HG03139 (cell line): ENCODE results near the gene FHL2.

Experiments used
- ATAC-seq: cut with Tn5 transposase; IDR thresholded peaks from one replicate; pipeline ENCODE4 v1.9.1; 2021; ENCODE audit not compliant: unreplicated experiment

Gene FHL2

GRCh38 chr2:105422801-105423200 lies 23.9 kb upstream of the FHL2 start:
- ATAC-seq = no peak

DNA sequence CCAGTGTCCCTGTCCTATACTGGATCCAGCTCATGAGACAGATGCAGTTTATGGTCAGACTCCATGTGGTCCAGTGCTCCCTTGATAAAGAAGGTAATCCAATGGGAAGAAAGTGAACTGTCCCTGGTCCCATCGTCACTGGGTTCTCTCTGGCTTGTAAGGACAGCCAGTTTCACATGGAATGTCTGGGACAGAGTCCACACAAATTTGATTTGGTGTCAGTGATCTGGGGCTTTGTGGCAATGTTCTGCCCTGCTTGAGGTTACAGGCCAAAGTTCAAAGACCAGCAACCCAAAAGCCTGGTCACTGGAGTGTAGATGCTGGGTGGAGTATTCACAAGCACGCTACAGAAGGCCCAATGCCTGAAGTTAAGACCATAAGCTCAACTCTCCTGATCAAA lies 22.2 kb upstream of the FHL2 start:
- ATAC-seq = no peak

- no peak for ATAC-seq
These were observed 19.7 kb upstream of the FHL2 start for GRCh38 chr2:105418522-105418921.

DNA sequence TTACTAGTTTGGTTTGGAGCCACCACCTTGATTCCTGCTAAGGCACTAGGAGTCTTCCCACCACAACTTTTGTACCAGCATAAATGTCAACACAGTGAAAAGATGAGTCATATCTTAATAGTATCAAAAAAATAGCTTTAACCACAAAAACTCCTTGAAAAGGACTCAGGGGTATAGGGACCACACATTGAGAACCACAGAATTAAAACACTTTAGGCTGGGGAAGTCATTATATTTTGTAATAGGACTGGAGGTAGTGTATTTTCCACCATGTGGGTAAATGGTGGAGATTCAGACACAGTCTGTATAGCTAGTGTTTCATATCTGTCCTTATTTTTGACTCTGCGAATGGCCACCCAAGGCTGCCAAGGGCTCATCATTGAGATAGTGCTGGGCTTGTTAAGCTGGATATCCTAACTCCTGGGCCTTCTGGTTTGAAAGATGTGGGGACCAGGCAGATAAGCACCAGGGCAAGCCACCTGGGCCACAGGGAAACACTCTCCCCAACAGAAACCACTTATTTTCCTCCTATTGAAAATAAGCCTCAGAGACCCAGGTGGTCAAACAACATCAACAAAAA lies 19.1 kb upstream of the FHL2 start:
- no peak for ATAC-seq

GRCh38 chr2:105416156-105416555 lies 17.3 kb upstream of the FHL2 start:
- no peak for ATAC-seq

DNA sequence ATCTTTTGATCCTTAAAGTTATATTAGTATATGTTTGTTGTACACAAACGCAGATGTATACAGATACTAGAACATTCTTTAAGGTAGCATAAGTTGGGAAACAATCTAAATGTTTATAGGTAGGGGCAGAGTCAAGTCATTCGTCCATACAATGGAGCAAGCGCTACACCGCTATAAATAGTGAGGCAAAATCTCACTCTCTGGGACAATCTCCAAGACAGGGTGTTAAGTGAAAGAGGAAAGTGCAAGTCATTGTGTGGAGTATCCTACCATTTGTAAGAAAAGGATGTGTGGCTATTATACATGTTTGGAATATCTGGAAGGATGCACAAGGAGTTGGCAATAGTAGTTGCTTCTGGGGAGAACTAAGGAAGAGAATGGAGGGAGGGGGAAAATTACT lies 16.2 kb upstream of the FHL2 start:
- ATAC-seq = no peak

DNA sequence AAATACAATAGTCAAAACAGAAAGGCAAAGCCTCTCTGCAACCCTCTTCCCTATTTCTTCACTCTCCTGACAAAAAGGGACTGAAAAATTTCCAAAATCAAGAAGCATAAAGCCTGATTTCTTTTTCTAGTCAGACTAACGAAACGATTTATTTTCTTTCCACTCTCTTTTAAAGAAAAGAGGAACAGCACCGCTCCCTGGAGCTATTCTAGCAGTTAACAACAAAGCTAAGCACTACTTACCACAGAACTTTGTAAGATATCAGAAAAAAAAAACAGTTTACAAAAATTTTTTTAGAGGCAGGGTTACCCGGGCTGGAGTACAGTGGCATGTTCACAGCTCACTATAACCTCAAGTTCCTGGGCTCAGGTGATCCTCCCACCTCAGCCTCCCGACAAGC lies 14.4 kb upstream of the FHL2 start:
- no peak for ATAC-seq

DNA sequence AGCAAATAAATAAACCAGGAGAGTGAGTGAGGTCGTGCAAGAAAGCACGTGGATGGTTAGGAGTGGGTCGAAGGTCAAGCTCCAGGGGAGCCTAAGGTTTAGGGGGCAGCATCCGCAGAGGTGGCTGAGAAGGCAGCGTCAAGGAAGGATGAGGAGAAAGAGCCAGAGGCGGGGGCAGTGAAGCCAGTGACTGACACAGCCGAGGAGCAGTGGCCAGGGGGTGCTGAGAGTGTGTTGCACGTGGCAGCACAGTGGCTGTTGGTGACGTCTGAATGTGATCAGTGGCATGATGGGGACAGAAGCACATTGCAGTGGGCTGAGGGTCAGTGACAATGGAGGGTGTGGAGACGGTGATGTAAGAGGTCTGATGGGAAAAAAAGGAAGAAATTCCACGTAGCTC lies 13.7 kb upstream of the FHL2 start:
- no peak for ATAC-seq

DNA sequence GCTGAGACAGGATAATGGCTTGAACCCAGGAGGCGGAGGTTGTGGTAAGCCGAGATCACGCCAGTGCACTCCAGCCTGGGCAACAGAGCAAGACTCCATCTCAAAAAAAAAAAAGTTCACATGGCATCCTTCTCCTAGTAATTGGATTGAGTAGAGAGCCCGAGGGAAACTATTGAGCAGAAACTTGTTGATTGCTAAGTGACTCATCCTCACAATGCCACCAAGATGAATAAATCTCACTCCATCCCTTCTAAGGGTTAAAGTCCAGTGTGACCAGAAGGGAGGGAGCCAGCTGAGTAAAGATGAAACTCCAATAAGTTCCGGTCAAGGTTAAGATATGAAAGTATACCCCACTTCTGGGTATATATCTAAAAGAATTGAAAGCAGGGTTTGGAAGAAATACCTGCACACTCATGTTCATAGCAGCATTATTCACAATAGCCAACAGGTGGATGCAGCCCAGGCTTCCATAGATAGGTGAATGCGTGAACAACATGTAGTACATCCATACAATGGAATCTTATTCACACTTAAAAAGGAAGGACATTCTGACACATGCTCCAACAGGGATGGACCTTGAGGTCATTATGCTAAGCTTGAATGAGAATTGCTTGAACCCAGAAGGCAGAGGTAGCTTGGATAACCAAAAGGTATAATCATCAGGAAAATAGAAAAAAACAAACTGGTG lies 13.0 kb upstream of the FHL2 start:
- no peak for ATAC-seq

DNA sequence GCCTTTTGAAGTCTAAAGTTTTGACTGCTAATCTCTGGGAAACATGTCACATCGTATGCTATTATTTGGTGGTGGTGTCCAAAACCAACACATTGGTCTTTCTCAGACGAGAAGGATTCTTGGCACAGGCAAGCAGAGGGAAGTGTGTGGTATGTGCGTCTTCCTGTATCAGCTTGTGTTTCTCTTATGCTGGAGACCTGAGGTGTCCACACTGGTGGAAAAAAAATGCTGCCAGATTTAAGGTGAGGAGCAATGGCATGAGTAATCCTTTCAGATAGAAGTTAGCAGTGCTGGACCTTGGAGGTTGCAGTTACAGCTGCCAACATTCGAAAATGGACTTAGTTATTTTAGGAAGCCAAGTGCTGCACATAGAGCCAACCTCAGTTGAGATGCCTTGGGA lies 11.7 kb upstream of the FHL2 start:
- no peak for ATAC-seq

DNA sequence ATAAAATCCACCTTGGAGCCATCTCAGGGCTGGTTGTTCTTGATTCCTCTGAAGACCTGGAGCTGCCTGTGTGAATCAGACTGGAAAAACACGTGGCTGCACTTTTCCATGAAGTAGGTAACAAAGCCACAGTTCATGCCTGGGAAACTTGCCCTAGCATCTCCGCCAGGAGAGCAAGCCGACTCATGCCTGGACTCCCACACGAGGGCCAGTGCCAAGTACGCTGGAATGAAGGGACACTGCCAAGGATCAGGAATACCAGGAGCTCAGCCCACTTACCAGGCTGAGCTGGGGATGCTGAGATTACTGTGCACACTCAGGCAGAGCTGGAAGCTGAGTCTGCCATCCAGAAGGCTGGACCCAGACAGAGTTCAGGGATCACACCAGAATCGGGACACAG lies 10.9 kb upstream of the FHL2 start:
- ATAC-seq = no peak

GRCh38 chr2:105407946-105408743 lies 9.3 kb upstream of the FHL2 start:
- ATAC-seq = no peak

DNA sequence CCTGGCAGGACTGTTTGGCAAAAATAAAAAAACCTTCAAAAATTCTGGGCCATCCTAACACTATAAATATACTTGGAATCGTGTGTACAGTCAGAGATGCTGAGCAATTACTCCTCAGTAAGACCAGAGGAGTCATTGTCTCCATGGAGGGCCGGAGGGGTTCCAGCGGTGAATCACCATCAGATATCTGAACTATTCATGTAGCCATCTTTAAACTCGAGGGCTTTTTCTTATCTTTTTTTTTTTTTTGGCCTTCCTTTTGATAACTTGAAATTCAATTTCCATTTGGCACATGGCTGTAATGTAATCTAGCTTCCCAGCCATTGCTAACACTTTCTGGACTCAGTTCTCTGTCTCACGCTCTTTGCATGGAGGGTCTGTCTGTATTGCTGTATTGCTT lies 7.4 kb upstream of the FHL2 start:
- ATAC-seq = no peak

DNA sequence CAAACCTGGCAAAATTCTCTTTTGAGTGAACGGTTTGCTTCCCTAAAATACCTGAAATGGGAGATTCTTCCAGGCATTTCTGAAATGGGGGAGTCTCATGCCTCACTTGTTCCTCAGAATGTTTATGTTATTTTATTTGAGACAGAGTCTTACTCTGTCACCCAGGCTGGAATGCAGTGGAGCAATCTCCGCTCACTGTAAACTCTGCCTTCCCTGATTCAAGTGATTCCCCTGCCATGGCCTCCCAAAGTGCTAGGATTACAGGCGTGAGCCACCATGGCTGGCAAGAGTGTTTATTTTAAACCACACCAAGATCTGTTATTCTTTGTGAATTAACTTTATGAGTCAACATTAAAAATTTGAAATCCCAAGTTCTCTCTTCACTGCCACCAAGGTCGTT lies 6.4 kb upstream of the FHL2 start:
- ATAC-seq = no peak

DNA sequence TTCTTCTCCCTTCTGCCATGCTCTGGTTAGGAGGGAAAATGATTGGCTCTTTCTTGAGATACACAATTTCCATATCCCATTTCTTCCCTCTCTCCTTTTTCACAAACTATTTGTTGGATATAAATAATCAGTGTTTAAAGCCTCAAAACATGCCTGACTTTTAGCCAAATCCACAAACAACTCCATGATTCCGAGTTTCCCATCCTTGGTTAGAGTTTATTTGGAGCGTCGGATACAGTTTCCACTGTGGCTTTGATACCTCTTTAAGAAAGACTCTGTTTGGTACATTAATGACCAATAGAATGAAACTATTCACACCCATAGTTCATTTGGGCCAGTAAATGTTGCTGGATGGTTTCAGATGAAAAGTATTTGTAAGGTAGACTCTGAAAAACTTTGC lies 5.9 kb upstream of the FHL2 start:
- ATAC-seq = no peak

DNA sequence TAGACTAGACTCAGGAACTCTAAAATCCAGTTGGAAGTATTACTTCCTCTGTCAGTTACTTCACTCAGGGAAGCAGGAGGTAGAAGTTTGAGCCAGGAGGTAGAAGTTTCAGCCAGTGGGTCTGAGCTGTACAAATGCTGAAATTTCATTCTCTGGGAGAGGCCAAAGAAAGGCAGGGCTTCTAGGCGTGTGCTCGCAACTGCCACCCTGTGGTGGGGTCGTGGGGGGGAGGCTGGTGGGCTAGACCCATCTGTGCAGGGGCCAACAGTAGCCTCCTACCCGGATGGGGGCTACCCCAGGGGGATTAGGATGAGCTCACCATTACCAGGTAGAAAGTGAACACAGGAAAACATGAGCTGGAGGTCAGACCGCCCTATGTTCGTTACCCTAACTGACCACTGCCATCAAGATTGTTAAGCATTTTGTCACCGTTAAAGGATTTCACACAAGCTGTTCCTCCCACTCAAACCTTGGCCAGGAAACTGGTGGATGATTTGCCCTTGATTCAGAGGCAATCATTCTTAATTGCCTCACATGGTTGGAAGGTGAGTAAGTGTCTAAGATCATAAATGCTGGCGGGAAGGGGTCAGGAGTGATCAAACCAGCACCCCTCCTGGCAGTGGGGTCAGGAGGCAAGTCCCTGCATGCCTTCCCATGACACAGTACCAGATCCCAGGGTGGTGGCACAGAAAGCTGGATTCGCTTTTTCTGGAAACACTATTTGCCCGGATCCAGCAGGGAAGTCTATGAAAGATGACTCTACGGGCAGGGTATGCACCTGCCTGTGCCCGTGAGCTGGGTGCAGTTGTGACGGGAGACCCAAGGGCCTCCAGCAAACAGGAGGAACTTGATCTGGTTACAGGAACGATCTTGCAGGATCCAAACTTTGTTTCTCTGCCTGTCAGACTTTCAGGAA lies 5.2 kb upstream of the FHL2 start:
- ATAC-seq = no peak

DNA sequence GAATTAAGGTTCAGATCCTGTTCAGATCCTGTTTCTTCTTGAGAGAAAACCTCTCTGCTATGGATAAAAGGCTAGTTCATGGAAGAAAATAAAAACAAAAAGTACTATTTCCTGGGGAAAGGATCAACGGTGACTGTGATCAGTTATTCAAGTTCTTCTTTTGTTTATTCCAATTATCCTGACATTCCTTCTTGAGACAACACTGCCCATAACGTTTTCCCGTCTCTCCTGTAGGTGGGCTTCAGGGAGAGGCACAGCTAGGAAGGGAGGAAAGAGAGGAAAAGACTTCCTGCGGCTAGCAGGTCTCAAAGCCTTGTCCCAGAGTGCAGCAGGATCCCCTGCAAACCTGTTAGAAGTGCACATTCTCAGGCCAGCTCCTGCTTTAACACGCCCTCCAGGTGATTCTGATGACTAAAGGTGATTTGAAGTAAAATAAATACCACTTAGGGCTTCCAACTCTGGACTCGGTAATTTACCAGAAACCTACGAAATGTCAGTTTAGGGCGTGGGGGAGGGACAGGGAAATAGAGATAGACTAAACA lies 4.5 kb upstream of the FHL2 start:
- no peak for ATAC-seq

DNA sequence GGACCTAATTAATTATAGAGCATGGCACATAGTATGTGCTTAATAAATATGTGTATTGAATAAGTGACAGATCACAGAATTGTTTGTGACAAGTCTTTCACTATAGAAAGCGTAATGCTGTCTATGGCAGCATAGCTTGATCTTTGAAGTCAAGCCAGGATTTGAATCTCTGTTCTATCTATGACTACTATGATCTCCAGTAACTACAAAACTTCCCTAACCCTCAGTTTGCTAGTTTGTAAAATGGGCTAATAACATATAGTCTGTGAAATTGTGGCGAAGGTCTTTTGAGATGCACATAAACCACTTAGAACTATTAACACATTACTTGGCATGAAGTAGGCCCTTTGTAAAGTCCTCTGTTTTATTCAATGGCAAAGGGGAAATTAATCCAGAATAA lies 4.0 kb upstream of the FHL2 start:
- ATAC-seq = no peak

DNA sequence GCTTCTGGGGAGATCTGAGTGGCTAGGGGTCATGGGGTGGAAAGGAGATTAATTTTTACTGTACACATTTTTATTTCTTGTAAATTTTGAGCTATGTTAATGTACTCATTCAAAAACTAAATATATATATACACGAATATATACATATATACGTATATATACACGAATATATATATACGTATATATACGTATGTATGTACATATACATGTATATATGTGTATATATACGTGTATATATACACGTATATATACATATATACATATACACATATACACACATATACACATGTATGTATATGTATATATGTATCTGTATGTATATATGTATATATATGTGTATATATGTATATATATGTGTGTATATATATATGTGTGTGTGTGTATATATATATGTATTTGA lies 3.0 kb upstream of the FHL2 start:
- ATAC-seq = no peak

- ATAC-seq = no peak
These were observed 1.3 kb upstream of the FHL2 start for GRCh38 chr2:105400138-105400540.

DNA sequence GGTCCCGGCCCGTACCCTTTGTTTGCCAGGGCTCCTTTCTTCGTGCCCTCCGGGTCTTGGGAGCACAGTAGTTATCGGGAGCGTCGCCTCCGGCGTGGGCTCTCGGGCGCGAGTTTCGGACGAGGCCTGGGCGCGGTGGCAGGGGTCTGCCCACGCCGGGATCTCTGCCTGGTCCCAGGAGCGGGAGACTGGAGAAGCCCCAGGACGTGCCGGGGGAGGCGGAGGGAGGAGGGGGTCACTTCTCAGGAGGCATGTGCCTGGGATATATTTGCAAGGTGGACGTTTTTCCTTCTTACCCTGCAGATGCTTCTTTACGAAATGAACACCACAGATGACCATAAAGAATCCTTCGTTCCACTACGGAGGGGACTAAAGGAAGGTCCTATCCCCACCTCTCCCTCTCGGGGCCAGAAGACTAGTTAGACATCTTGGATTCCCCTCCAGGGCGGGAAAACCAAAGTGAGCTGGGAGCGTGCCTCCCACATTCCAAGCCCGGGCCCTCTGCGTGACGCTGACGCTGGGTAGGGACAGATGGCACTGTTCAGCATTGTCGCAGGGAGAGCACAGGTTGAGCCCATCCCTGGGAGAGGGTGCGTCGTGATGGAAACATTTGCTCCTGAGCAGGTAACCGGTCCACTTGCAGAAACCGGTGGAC lies 483 bp upstream of the FHL2 start:
- no peak for ATAC-seq
